GM21619 (cell line): Measurements from ENCODE around the gene CNTN1.

Source experiments
- ATAC-seq: cut with Tn5 transposase; IDR thresholded peaks from one replicate; pipeline ENCODE4 v1.9.1; 2021; ENCODE audit not compliant: unreplicated experiment

The CNTN1 gene

GRCh38 chr12:41100572-41100971 lies 408.3 kb downstream of the CNTN1 start:
- no peak for ATAC-seq

GRCh38 chr12:41101806-41102205 lies 409.6 kb downstream of the CNTN1 start:
- no peak for ATAC-seq

- ATAC-seq = no peak
These were observed 411.4 kb downstream of the CNTN1 start for GRCh38 chr12:41103614-41104013.

- no peak for ATAC-seq
These were observed 414.1 kb downstream of the CNTN1 start for GRCh38 chr12:41106315-41106714.

- ATAC-seq = no peak
These were observed 415.8 kb downstream of the CNTN1 start for GRCh38 chr12:41108032-41108431.

GRCh38 chr12:41112903-41113302 lies 420.7 kb downstream of the CNTN1 start:
- no peak for ATAC-seq

GRCh38 chr12:41120211-41120610 lies 428.0 kb downstream of the CNTN1 start:
- no peak for ATAC-seq

GRCh38 chr12:41121374-41121773 lies 429.1 kb downstream of the CNTN1 start:
- no peak for ATAC-seq
